ENCODE measurements around the gene PIAS4.
"Not testable (repeated sequence)": the region's sequence is repeated elsewhere in the genome, so short reads cannot be mapped to it uniquely, and the experiment has no call there.

Gene PIAS4

GRCh38 chr19:4007021-4007835 is at the start of gene PIAS4:
PIAS4 (plus strand) TSS chr19:4007736; CDS start chr19:4007761, 25 bp downstream.
- peak within 1 kb of the TSS; percentile 88 for H3K4me3 Mint-ChIP-seq
- H3K27me3 Mint-ChIP-seq = no peaks in the 10 kb centered on the region
- peaks cover 28% of the 10 kb centered on the region for H3K36me3 Mint-ChIP-seq (ENCODE audit: low read depth)
- intact Hi-C loops (cut with micrococcal nuclease) = loop anchor here (2.0 kb wide), 1 partner anchor 16 kb away; no protein-coding TSS in a partner anchor
- H3K27ac Mint-ChIP-seq = peak within 1 kb of the TSS; percentile 87
- H3K9me3 Mint-ChIP-seq = no peaks in the 10 kb centered on the region
- peaks cover 40% of the 10 kb centered on the region for H3K4me1 Mint-ChIP-seq (ENCODE audit: low read depth)

DNA sequence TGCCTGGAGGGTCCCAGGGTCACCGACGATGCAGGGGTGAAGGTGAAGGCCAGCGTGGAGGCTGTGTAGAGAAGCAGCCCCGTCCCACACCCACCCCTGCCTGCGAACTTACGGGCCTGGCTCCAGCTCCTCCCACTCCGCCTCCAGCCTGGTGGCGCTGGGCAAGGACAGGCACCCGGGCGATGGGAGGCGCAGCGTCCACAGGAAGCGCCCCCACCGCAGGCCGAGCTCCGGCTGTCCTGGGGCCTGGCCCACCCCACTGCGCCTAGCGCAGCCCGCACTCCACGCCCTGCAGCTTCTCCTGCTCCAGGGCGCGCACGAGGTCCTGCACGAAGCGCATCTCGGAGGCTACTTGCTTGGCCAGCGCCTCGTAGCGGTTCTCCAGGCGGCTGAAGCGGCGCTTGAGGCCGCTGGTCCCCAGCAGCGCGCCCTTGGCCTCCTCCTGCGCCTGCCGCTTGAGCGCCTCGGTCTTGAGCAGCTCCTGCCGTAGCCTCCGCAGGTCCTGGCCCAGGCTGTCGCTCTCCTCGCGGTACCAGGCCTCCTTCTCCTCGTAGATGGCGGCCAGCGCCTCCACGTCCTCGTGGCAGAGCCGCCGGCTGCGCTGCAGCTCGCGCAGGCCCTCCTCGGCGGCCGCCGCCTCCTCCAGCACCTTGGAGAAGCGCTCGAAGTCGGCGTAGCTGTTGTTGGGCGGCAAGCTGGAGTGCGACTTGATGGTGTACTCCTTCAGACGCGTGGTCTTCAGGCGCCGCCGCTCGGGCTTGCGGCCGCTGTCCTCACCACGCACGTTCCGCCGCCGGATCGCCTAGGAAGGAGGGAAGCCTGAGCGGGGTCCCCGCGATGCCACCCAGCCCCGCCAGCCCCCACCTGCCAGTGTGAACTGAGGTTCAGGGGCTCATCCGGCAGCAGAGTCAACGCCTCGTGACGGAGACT is 48.4 kb upstream of the PIAS4 start:
- Mint-ChIP-seq H3K27me3 (no peaks in the 10 kb centered on the region), H3K4me1 (ENCODE audit: low read depth) (no peaks in the 10 kb centered on the region), H3K9me3 (no peaks in the 10 kb centered on the region), H3K36me3 (ENCODE audit: low read depth) (peaks cover 87% of the 10 kb centered on the region), H3K4me3 (no peak overlapping the region), H3K27ac (no peak overlapping the region)
- intact Hi-C loops (cut with micrococcal nuclease) = no loop called here

DNA sequence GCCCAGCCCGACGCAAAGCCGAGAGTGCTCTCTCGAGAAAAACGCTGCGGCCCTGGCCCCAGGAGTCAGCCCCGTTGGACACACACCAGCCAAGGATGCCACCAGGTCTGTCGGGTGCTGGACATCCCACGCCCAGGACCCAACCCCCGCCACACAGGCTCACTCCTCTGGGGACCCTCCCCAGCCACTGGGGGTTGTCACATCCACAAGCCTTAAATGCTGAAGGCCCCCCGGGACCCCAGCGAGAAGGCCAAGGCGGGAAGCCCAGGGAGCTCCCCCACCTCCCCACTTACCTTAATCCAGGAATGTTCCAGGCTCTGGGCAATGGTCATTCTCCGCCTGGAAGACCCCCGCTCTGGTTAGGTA is 47.8 kb upstream of the PIAS4 start:
- Mint-ChIP-seq H3K36me3 (ENCODE audit: low read depth) (peaks cover 93% of the 10 kb centered on the region), H3K9me3 (no peaks in the 10 kb centered on the region), H3K27ac (no peak overlapping the region), H3K4me3 (no peak overlapping the region), H3K4me1 (ENCODE audit: low read depth) (no peaks in the 10 kb centered on the region), H3K27me3 (no peaks in the 10 kb centered on the region)
- intact Hi-C loops (cut with micrococcal nuclease) = no loop called here

- H3K36me3 Mint-ChIP-seq (ENCODE audit: low read depth) = peaks cover 100% of the 10 kb centered on the region
- intact Hi-C loops (cut with micrococcal nuclease) = no loop called here
- H3K27me3 Mint-ChIP-seq = no peaks in the 10 kb centered on the region
Observed at GRCh38 chr19:3961007-3961406, 46.5 kb upstream of the PIAS4 start.

DNA sequence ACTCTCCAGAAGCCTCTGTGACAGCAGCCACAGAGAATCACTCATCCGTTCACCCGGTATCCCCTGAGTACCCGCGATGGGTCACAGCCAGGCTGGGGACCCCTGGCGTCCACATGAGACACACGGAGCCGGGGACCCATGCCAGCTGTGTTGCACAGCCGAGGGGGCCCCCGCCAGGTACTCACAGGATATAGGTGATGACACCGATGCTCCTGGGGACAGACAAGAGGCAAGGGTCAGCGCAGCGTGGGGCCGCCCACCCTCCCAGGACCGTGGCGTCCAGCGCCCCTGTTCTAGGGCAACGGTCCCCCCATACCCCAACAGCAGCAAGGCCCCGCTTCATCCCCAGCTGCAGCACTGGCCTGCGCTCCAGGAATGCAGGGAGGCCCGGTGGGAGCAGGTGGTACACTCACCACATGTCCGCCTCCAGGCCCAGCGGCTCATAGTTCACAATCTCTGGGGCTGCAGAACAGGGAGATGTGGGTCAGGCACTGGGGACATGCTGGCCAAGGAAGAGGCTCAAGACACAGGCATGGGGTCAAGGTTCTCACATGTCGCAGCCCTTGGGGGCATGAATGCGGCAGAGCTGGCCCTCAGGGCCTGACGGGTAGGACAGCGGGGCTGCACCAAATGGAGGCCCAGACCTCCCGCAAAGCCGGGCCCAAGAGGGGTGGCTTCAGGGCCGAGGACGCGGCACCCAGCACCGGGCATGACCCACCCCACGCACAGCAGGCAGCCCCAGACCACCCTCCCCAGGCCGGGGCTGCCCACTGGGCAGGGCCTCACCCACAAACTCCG is 43.9 kb upstream of the PIAS4 start:
- Mint-ChIP-seq H3K4me1 (ENCODE audit: low read depth) (peaks cover 8% of the 10 kb centered on the region), H3K4me3 (no peak overlapping the region)
- intact Hi-C loops (cut with micrococcal nuclease) = no loop called here

More at GRCh38 chr19:3961007-3961406, 46.5 kb upstream of the PIAS4 start:
- H3K4me1 Mint-ChIP-seq (ENCODE audit: low read depth) = no peaks in the 10 kb centered on the region
- no peak overlapping the region for H3K4me3 Mint-ChIP-seq
- no peak overlapping the region for H3K27ac Mint-ChIP-seq
- H3K9me3 Mint-ChIP-seq = no peaks in the 10 kb centered on the region

GRCh38 chr19:3964256-3965194 is 43.0 kb upstream of the PIAS4 start:
- no peaks in the 10 kb centered on the region for H3K27me3 Mint-ChIP-seq
- peaks cover 13% of the 10 kb centered on the region for H3K4me1 Mint-ChIP-seq (ENCODE audit: low read depth)
- H3K9me3 Mint-ChIP-seq = no peaks in the 10 kb centered on the region
- intact Hi-C loops (cut with micrococcal nuclease) = no loop called here
- no peak overlapping the region for H3K27ac Mint-ChIP-seq
- peaks cover 100% of the 10 kb centered on the region for H3K36me3 Mint-ChIP-seq (ENCODE audit: low read depth)
- H3K4me3 Mint-ChIP-seq = no peak overlapping the region

More for the DNA sequence above, 43.9 kb upstream of the PIAS4 start:
- Mint-ChIP-seq H3K9me3 (no peaks in the 10 kb centered on the region), H3K27me3 (no peaks in the 10 kb centered on the region), H3K27ac (no peak overlapping the region), H3K36me3 (ENCODE audit: low read depth) (peaks cover 100% of the 10 kb centered on the region)

DNA sequence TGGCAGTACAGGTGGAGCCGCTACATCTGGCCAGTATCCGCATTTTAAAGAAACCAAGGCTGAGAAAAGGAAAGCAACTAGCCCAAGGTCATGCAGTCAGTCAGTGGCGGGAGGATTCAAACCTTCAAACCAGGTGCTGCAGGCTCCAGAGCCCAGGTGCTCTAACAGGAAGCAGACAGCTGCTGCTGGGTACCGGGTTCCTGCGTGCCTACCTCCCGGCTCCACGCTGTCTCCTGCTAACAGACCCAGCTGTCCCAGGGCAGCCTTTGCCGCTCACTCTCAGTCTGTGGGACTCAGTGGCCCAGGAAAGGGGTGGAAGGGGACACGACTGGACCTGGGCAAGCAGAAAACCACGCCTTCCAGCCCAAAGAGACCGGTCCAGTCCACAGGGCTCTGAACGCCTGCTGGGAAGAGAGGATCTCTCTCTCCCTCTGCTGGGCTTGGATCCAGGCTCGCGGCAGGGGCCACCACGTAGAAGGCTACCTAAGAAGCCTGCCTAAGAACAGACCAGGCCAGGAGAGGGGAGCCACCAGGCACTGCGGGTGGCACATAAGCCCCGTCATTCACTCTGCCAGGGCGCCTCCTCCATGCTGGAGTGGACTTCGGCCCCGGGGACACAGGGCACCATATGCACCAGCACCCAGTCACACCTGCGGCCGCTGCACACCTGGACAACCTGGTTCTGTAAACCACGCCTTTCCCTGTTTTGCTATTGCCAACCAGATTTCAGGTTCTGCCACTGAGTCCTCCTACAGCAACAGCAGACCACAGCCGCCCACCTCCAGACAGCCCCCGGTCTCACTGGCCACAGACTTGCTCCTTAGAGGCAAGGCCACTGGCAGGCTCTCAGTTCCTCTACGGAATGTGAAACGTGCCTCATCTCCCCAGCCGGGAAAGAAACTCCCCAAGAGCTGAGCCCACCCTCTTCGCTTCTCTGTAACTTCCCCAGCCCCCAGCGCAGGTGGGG is 41.2 kb upstream of the PIAS4 start:
- Mint-ChIP-seq H3K27me3 (no peaks in the 10 kb centered on the region), H3K4me3 (no peak overlapping the region), H3K9me3 (no peaks in the 10 kb centered on the region), H3K27ac (no peak overlapping the region), H3K4me1 (ENCODE audit: low read depth) (peaks cover 25% of the 10 kb centered on the region), H3K36me3 (ENCODE audit: low read depth) (peaks cover 96% of the 10 kb centered on the region)
- intact Hi-C loops (cut with micrococcal nuclease) = no loop called here

GRCh38 chr19:3967983-3968382 is 39.6 kb upstream of the PIAS4 start:
- H3K9me3 Mint-ChIP-seq; H3K27ac Mint-ChIP-seq; intact Hi-C loops (cut with micrococcal nuclease); H3K27me3 Mint-ChIP-seq; H3K4me3 Mint-ChIP-seq: not testable (repeated sequence)
- Mint-ChIP-seq H3K4me1 (ENCODE audit: low read depth) (peaks cover 25% of the 10 kb centered on the region), H3K36me3 (ENCODE audit: low read depth) (peaks cover 79% of the 10 kb centered on the region)

DNA sequence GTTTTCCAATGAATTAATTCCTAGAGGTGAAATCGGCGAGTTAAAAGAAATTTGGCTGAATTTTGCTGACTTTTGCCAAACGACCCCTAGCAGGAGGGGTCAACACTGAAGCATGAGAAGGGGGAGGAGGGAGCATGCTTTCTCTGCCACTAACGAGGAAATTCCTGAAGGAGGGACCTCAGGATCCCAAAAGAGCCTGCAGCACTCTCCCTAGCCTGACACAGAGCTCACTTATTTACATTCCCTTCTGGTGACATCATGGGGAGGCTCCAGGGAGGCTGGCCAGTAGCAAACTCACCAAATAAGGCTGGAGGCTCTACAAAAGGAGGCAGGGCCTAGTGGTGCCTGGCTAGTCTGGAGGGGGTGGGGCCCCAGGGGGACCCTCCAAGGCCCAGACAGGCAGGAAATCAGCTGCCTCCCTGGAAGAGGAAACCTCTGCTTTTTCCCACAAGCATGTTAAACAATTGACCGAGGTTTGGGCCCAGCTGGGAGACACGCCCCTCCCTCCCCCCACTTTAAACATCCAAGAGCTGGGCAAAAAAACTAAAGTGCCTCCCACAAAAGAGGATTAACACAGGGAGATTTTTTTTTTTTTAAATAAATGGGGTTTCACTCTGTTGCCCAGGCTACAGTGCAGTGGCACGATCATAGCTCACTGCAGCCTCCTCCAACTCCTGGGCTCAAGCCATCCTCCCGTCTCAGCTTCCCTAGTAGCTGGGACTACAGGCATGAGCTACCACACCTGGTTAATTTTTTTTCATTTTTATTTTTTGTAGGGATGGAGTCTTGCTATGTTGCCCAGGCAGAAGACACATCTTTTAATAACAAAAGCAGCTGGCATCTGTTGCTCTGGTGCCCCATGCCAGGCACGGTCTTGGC is 38.7 kb upstream of the PIAS4 start:
- no peaks in the 10 kb centered on the region for H3K27me3 Mint-ChIP-seq
- intact Hi-C loops (cut with micrococcal nuclease) = no loop called here
- peaks cover 71% of the 10 kb centered on the region for H3K36me3 Mint-ChIP-seq (ENCODE audit: low read depth)
- H3K27ac Mint-ChIP-seq = no peak overlapping the region
- no peaks in the 10 kb centered on the region for H3K9me3 Mint-ChIP-seq
- H3K4me3 Mint-ChIP-seq = no peak overlapping the region
- H3K4me1 Mint-ChIP-seq (ENCODE audit: low read depth) = peaks cover 25% of the 10 kb centered on the region

GRCh38 chr19:3969435-3970312 is 37.9 kb upstream of the PIAS4 start:
- Mint-ChIP-seq H3K27ac (peak overlapping the region; percentile 88), H3K4me1 (ENCODE audit: low read depth) (peaks cover 25% of the 10 kb centered on the region), H3K9me3 (no peaks in the 10 kb centered on the region), H3K27me3 (no peaks in the 10 kb centered on the region), H3K4me3 (peak overlapping the region; percentile 94), H3K36me3 (ENCODE audit: low read depth) (peaks cover 62% of the 10 kb centered on the region)
- intact Hi-C loops (cut with micrococcal nuclease) = no loop called here
